Adipose tissue (tissue), 3 donors: Measurements from ENCODE around the gene CNDP2. TPM values are rescaled to one million over a fixed set of nuclear protein-coding genes. Genes with fewer than 3 reads are reported as not detected.
"Not testable (repeated sequence)": the region's sequence is repeated elsewhere in the genome, so short reads cannot be mapped to it uniquely, and the experiment has no call there.

Experiments used
- H3K27ac ChIP-seq: one replicate; pipeline ENCODE4 v1.5.1; 2013; ENCODE audit warnings: low read depth, low read length
- WGBS, 3 donors: extraction: QIAGEN DNeasy Blood & Tissue Kit; methylation state at CpG; one replicate each; pipeline ENCODE4 v1.1.7; 2013; 5-methylcytosine and 5-hydroxymethylcytosine counted together
- polyA plus RNA-seq, 3 donors: library from polyadenylated mRNA; stranded (reverse); fragments of 200-250 nt; gene quantifications; one replicate each; pipeline ENCODE4 v1.2.3, GENCODE V29; 2013
- donor health status: healthy with polysubstance abuse.
- donor health status: Bipolar disorder and iron deficiency.
- donor health status: healthy.

Gene CNDP2
- polyA plus RNA-seq, 3 donors = 71.8 to 98.7 (median 92.6) TPM

DNA sequence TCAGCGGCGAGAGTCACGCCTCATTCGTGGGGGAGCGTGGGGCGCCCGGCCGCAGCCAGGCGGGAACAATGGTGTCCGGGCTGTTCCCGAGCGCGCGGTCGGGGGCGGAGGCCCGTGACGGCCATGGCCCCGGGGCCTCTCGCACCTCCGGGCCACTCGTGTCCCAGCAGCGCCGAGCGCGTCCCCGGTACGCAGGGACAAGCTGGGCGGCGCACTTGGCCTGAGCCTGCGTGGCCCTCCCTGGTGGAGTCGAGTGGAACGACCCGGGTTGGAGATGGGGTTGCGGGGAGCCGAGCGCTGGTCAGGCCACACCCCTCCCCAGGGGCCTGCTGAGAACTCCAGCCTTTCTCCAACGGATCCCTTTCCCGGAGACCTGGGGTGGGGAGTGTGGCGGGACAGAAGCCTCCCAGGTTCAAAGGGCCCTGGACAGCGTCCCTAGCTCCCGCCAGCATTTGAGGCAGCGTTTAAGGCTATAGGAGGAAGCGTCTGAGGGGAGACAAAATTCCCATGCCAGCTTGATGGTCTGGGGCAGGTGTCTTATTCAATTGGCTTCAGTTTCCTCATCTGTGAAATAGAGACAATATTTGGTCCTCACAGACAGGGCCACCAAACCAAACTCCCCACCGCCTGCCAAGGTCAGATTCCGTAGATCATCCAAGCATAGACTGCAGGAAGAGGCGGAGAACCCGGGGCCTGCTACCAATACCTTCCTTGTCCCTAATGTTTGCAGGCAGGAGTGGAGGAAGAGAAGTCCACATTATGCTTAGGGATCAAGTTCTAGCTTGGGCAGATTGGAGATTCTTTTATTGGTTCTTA lies 553 bp downstream of the CNDP2 start:
- H3K27ac ChIP-seq = peak overlapping the region; percentile 76
- 1 to 6% (median 5%) methylated on average over 32 to 48 of the region's 48 CpGs for WGBS, 3 donors

DNA sequence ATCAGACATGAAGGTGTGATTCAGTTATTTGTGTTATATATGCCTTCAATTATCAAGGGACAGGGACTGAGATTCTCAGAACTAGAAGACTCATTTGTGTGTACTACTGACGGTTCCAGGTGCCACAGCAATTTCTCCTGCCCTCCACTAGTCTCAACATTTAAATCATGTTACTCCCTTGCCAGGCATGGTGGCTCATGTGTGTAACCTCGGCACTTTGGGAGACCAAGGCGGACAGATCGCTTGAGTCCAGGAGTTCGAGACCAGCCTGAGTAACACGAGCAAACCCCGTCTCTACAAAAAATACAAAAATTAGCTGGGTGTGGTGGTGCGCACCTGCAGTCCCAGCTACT lies 1.1 kb downstream of the CNDP2 start:
- no peak overlapping the region for H3K27ac ChIP-seq
- WGBS, 3 donors = 85 to 96% (median 92%) methylated on average over 8 of the region's 8 CpGs

DNA sequence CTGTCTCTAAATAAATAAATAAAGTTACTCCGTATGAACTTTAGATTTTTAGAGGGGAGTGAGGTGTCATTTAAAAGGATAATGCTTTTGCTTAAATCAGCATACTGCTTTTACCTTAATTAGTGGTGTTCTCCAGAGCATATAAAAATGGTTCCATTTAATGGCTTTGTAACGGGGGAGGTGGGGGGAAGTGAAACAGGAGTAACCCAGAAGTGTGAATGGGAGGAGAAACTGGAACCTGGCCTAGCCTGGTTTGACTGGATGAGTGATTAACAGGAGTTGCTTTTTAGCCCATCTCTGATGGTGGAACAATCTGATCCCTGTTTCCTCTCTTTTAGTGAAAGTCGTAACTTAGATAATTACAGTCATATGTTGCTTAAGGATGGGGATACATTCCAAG lies 1.6 kb downstream of the CNDP2 start:
- 53 to 73% (median 68%) methylated on average over 3 of the region's 3 CpGs for WGBS, 3 donors
- H3K27ac ChIP-seq = no peak overlapping the region

DNA sequence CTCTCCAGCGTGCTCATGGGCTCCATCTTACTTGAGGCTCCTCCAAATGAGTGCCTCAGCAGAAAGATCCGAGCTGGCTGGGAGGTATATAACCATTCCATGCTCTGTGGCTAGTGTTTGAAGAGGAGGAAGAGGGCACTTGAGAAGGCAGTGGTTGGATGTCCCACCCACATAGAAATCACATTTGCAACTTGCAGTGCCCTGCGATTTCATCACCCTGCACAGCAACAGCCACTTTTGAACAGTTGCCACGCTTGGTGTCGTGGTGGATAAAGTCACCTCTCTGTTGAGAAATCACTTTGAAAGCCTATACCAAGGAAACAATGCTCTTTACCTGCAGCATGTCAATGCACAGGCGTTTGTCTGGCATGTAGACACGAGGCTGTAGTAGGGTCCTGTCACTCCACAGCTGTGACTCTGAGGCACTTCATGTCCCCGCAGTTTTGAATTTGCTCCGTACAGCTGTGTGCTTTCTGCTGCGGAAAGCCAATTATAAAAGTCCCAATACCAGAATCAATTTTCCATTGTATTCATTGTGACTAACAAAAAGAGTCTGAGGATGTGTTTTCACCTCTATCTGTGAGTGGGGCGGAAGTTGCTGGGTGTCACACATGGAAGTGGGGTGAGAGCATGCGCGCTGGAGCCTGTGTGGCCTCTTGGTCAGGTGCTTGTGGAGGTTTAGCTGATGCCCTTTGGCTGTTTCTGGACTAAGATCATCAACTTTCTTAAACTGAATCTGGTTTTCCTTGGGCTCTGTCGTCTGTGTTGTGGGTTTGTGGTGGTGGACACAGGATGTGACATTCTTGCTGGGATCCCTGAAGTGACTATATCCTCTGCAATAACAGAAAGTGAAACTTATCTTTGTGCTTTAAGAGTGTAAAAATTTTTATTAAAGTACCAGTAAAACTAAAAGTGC lies 2.8 kb downstream of the CNDP2 start:
- H3K27ac ChIP-seq = no peak overlapping the region
- WGBS, 3 donors = 42 to 54% (median 50%) methylated on average over 14 of the region's 14 CpGs

DNA sequence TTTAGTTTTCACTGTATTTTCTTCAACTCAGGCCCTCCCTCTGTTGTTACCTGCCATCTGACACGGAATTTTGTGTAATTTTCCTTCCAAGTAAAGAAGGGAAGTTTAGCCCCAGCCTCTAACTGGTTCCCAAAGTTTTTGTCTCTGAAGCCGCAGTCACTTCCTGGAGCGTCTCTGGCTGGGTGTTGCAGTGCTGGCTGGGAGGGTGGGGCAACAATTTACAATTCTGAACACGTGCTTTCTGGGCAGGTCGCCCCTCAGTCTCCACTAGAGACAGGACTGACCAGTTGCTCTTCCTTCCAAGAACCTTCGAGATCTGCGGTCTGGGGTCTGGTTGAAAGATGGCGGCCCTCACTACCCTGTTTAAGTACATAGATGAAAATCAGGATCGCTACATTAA lies 3.5 kb downstream of the CNDP2 start:
- WGBS, 3 donors = 20 to 34% (median 33%) methylated on average over 9 of the region's 9 CpGs
- no peak overlapping the region for H3K27ac ChIP-seq

DNA sequence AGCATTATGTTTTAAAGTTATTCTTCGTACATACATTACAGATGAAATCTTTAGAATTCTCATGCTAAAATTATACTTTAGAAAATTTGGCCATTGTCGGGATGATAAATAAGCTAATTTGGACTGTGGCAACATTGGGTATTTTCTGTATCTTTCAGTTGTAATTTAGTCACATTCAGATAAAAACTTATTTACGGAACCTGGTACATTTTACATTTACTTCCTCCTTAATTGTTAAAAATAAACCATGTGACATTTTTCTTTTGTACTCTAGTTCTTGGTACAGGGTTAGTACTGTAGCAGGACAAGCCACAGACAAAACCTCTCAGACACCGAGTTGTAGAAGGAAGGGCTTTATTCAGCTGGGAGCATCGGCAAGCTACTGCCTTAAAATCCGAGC lies 4.2 kb downstream of the CNDP2 start:
- 26 to 77% (median 70%) methylated on average over 6 of the region's 6 CpGs for WGBS, 3 donors
- H3K27ac ChIP-seq = no peak overlapping the region

DNA sequence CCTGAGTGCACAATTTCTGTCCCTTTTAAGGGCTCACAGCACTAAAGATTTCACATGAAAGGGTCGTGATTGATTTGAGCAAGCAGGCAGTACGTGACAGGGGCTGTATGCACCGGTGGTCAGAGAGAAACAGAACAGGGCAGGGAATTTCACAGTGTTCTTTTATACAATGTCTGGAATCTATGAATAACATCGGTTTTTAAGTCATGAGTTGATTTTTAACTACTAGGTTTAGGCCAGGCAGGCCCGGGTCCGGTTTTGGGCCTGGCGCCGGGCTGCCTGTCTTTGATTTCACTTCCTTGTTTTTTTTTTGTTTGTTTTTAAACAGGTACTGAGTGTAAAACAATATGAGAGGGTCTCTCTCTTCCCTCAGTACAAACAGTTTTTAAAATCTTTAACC lies 4.6 kb downstream of the CNDP2 start:
- WGBS, 3 donors = 28 to 77% (median 76%) methylated on average over 8 of the region's 8 CpGs

DNA sequence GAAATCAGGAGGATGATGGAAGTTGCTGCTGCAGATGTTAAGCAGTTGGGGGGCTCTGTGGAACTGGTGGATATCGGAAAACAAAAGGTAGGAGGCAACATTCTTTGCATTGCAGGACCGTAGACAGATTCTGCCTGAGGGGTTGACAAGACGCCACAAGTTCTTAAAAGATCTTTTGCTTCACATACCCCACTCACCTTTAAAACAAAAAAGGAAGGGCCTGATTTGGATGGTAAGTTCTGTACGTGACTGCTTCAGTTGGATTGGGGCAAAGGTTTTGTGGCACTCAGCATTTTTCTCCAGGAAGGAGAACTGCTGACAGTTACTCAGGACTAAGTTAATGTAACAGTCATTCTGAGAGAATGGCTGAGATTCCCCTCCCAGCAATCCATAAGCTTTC lies 5.2 kb downstream of the CNDP2 start:
- WGBS, 3 donors = 65 to 76% (median 76%) methylated on average over 4 of the region's 4 CpGs
- H3K27ac ChIP-seq = no peak overlapping the region

More for the DNA sequence above, 4.6 kb downstream of the CNDP2 start:
- H3K27ac ChIP-seq = not testable (repeated sequence)

DNA sequence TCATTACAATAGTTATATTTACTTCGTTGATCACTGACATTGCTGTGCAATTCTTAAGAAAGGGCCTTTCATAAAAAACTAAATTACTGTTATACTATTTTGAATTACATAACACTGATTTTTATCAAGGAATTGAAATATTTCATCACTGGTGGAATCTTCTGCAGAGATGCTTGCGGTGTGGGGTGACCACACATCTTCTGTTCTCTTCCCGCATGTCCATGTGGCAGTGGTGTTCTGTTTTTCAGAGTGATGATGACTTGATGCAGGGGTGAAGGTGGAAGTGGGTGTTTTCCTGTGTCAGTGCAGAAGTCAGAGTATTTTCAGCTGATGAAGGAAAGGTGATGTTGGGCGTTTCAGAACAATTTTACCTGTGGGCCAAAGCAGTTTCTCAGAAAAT lies 7.0 kb downstream of the CNDP2 start:
- H3K27ac ChIP-seq = no peak overlapping the region
- whole genome bisulfite sequencing, 3 donors = 63 to 87% (median 83%) methylated on average over 4 of the region's 4 CpGs

DNA sequence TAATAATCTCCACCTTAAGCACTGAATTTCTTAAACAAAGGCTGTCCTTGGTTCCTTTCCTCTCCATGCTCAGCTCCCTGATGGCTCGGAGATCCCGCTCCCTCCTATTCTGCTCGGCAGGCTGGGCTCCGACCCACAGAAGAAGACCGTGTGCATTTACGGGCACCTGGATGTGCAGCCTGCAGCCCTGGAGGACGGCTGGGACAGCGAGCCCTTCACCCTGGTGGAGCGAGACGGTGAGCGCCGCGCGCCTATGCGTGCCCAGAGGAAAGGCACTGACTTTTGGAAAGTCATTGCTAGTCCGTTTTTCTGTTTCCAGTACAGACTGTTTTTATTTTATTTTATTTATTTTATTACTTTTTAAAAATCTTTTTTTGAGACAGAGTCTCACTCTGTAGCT lies 9.6 kb downstream of the CNDP2 start:
- 69 to 96% (median 95%) methylated on average over 16 of the region's 16 CpGs for WGBS, 3 donors

DNA sequence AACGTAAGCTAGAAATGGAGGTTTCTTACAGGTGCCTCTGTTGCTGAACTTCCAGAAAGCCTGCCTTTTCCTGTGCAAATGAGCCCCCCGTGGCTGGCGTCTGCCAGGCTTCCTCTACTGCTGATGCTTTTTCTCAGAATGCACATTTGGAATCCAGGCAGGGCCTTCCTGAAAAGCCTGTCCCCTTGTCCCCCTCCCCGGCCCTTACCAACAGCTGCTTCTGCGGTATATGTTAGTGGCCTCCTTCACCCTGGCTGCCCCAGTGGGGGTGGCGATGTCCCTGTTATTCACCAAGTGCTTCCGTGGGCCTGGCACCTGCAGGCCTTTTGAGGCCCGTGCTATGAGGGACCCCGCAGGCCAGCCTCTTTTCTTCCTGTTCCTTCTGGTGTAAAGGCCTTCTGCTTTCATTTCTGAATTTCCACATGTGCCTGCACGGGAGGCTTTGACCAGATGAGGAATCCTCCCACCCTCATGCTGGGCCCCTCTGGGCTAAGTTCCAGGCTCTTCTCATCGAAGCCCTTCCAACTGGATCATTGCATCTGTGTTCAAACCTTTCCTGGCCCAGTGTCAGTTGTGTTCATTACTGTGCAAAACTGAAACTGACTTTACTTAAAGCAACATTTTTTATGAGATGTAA lies 10.4 kb downstream of the CNDP2 start:
- 48 to 56% (median 50%) methylated on average over 11 of the region's 11 CpGs for WGBS, 3 donors
- no peak overlapping the region for H3K27ac ChIP-seq

More for the DNA sequence above, 9.6 kb downstream of the CNDP2 start:
- H3K27ac ChIP-seq = no peak overlapping the region

DNA sequence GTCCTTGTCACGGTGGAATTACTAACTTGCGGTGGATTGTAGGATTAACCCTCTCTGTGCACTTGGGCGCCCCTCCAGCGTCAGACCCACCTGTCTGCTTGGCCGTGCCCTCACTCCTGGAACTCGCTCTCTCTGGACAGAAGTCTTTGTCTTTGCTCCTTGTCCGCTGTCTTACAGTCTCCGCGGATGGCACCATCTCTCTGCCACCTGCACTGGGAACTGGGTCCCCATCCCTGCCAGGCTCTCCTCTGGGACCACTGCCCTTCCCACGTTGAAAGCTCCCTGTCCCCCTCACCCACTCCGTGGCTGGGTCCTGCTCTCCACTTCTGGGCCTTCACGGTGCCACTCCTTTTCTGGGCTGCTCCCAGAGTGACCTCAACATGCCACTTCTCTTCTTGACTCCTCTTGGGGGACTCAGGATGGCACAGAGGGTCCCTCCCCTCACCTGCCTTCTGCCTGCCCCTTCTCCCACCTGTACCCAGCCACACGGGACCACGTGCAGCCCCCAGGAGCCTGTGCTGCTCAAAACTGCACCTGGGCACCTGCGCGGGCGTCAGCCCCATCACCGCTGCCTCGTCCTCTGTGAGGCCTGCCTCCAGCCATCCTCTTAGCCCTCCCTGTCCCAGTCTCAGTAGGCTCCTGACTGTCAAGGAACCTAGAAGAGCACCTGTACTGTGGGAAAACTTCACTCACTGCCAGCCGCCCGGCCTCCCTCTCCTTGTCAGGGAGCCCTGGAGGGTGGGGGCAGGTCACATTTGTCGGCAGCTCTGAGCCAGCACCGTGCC lies 11.1 kb downstream of the CNDP2 start:
- WGBS, 3 donors = 48 to 86% (median 78%) methylated on average over 23 of the region's 23 CpGs
- H3K27ac ChIP-seq = no peak overlapping the region

DNA sequence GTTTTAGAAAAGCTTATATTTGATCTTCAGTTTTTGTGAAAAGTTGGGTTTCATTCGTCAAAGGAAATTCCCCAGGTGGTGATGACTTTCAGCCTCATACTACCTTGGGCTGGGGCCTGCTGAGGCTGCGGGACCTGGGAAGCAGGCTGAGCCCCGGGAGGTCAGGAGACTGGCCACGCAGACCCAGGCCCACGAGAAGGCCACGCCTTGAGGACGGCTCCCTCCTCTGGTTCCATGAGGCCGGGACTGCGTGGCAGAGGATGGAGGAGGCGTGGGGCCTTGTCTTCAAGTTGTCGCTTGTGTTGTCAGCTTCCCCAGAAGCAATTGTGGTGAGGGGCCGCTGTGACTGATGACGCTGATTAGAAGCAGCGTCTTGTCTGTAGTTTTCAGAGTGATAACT lies 11.8 kb downstream of the CNDP2 start:
- H3K27ac ChIP-seq = no peak overlapping the region

DNA sequence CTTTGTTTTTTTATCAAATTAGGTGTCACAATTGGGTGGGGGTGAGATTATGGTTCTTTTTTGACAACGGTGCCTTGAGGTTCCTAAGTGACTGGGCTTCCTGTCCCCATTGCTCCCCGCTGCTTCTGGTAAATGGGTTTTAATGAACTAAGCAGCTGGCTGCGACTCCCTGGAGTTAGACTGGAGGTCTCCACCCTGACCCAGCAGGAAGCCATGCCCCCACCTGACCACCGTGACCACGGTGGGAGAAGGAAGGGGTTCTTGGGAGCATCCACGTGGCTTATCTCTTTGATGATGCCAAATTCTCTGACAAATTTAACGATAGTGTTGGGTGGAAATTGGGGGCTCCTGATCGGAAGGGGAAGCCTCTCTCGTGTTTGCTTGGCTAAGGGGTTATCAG lies 12.2 kb downstream of the CNDP2 start:
- no peak overlapping the region for H3K27ac ChIP-seq

More for the DNA sequence above, 11.8 kb downstream of the CNDP2 start:
- WGBS, 3 donors = 51 to 96% (median 93%) methylated on average over 14 of the region's 14 CpGs

DNA sequence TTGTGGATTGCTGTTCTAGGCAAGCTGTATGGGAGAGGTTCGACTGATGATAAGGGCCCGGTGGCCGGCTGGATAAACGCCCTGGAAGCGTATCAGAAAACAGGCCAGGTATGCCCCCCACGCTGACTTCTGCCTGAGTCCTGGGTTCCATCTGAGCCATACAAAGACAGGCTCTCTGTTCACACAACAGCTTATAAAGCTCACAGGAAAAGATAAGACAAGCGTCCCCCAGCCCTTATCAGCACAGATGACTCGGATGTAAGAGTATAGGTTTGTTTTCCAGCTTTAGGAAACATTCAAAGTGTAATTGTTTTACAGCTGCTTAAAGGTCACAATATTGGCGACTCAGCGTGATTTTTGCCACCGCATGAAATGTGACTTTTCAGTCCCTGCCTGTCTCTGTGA lies 12.7 kb downstream of the CNDP2 start:
- WGBS, 3 donors = 39 to 88% (median 83%) methylated on average over 11 of the region's 11 CpGs
- H3K27ac ChIP-seq = no peak overlapping the region

More for the DNA sequence above, 12.2 kb downstream of the CNDP2 start:
- WGBS, 3 donors = 58 to 69% (median 69%) methylated on average over 9 of the region's 9 CpGs

DNA sequence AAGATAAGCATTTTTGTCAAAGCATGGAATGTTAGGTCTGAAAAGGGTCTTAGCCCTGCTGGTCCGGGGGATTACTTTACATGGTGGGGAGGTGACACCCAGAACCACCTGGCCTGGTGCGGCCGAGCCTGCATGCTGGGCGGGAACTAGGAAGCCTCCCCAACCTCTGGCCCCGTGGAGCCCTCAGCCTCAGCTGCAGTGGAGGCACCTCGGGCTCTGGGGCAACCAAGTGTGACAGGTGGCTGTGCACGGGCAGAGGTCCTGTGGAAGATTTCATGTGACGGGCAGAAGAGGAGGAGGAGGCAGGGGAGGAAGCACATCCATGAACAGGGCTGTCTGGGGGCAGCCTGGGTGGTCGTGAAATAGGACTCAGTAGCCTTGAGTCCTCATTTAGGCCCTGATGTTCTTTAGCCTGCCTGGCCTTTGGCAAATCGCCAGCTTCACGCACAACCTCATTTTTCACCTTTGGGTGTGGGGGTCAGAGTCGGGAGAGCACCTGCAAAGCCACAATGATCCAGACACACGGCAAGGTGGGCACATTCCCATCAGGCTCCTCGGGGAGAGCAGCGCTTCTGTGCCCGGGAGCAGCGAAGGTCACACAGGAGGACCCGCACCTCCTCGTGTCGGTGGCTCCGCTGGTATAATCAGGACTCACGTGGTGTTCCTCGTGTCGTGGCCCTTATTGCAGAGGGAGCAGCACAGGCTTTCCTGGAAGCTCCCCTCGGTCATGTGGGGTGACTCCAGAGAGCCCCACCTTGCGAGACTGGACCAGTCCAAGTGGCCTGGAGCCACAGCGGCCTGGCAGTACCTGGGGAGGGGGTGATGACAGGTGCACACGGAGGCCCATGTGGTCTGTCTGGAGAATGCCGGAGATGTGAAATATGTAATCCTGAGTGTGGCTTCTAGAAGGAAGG lies 13.9 kb downstream of the CNDP2 start:
- H3K27ac ChIP-seq = no peak overlapping the region
- WGBS, 3 donors = 82 to 91% (median 90%) methylated on average over 29 of the region's 29 CpGs

DNA sequence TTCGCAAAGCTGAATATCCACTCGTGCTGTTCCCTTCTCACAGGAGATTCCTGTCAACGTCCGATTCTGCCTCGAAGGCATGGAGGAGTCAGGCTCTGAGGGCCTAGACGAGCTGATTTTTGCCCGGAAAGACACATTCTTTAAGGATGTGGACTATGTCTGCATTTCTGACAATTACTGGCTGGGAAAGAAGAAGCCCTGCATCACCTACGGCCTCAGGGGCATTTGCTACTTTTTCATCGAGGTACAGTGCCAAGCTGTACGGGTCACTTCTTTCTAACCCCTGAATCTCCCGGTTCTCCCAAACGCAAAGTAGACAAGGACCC lies 14.6 kb downstream of the CNDP2 start:
- no peak overlapping the region for H3K27ac ChIP-seq

More for the DNA sequence above, 14.6 kb downstream of the CNDP2 start:
- 88 to 93% (median 91%) methylated on average over 12 of the region's 12 CpGs for WGBS, 3 donors
